NOMO-1 (cell line): ENCODE data around the gene TOLLIP.

ENCODE experiments used
- DNase-seq, 2 experiments: peaks; one replicate each; lab custom pipeline; 2025; ENCODE audit not compliant: unreplicated experiment in 2 of 2; lab: John Stamatoyannopoulos, UW

TOLLIP gene

DNA sequence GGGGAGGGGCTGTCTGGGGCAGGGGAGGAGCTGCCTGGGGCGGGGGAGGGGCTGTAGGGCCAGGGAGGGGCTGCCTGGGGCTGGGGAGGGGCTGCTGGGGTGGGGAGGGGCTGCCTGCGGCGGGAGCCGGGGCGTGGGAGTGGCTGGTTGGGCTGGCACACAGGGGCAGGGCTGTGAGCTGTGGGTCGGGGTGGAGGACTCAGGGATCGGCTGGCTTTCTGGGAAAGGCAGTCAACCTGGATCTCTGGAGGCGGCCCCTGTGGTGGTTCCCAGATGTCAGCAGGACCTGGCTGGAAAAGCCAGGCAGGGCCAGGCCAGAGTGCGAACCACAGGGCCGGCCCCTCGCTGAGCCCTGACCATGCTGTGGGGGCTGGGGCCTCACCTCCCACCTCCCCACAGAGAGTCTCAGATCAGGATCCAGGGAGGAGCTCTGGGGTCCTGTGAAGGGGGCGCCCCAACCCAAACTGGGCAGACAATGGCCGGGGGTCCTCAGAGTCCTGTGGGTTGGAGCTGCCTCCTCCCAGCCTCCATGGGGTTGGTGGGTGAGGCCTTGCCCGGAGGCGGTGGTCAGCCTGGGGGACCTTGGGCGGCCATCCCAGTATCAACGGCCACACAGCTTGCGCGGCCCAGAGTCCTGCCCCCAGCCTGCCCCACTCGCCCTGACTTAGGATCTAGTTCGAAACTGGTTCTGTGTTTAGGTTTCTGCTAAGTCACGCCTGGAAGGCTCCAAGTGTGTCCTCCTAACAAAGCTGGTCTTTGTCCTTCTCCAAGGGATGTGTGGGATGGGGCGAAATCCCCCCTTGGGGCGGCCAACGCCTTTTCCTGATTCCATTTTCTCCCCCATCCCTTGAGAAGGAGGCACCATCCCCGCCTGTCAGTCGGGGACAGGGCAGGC, 84.7 kb downstream of the TOLLIP start:
- no peak for DNase-seq
